ENCODE results near the gene CDH13.

Gene CDH13

DNA sequence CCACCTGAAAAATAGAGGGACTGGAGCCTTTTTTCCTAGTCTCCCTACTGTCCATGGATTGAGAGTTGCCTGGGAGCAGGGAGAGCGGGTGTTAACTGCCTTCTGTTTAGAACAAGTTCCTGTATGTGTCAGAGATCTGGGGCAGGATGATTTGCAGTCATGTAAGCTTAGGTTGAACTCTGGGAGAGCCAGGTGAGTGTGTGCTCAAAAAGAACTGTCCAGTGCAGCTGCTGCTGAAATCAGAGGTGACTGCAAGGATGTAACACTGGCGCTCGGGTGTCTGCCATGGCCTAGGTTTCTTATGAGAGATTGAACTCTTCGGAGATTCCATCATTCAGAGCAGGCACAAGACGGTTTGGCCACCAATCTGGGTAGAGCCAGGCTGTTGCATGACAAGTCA, 432.5 kb downstream of the CDH13 start:
- TF ChIP-seq RARB (CRISPR knock-in tag; IDR thresholded peaks at IDR 0.05) (no peak), ZFP30 (CRISPR knock-in tag; IDR thresholded peaks at IDR 0.05) (no peak)
- no peak for ATAC-seq

DNA sequence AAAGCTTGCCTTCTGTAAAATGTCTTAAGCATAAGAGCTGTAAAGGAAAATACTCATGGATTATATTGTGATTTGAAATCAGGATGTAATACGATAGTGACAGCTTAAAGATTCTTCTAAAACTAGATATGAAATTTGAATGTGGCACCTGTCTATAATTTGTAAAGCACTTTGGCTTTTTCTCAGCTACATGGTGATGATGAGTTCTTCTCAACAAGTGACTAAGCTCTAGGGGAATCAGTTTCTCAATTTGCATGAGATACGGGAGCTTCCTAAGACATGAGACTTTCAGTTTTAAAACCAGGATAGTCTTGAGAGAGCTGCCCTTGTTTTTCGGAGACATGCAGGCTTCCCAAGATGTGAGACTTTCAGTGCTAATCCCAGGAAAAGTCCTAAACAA, 439.2 kb downstream of the CDH13 start:
- TF ChIP-seq, protein P1, sequence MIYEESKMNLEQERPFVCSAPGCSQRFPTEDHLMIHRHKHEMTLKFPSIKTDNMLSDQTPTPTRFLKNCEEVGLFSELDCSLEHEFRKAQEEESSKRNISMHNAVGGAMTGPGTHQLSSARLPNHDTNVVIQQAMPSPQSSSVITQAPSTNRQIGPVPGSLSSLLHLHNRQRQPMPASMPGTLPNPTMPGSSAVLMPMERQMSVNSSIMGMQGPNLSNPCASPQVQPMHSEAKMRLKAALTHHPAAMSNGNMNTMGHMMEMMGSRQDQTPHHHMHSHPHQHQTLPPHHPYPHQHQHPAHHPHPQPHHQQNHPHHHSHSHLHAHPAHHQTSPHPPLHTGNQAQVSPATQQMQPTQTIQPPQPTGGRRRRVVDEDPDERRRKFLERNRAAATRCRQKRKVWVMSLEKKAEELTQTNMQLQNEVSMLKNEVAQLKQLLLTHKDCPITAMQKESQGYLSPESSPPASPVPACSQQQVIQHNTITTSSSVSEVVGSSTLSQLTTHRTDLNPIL (CRISPR knock-in tag; IDR thresholded peaks at IDR 0.05; ENCODE audit: low read depth), result no peak
- TF ChIP-seq GLIS3 (CRISPR knock-in tag; IDR thresholded peaks at IDR 0.05), result no peak
- no peak for TF ChIP-seq ZNF8 (CRISPR knock-in tag; IDR thresholded peaks at IDR 0.05)
- TF ChIP-seq ARNTL (CRISPR knock-in tag; IDR thresholded peaks at IDR 0.05; ENCODE audit: borderline replicate concordance, low read depth), result no peak
- TF ChIP-seq ESRRG (CRISPR knock-in tag; IDR thresholded peaks at IDR 0.05), result no peak
- TF ChIP-seq ZFP3 (CRISPR knock-in tag; IDR thresholded peaks at IDR 0.05), result no peak
- ATAC-seq, result no peak

DNA sequence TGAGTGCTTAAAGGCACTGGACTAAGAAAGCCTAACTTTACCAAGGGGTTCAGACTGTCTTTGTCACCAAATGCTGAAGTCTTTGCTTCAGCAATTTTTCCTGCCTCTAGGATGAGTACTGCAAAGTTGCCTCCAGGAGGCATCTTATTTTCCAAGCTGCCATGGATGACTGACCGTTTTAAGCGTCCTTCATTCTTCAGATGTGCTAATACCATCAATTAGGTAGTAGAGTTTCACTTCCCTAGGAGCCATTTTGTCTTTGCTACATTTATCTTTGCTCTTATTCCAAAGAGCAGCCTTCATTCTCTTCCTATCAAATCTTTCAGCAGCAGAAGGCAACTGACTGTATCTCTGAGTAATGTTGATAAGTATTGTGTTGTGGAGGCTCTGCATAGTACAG, 440.1 kb downstream of the CDH13 start:
- TF ChIP-seq ZFP30 (CRISPR knock-in tag; IDR thresholded peaks at IDR 0.05), result no peak
- TF ChIP-seq, protein P1 (CRISPR knock-in tag; IDR thresholded peaks at IDR 0.05; ENCODE audit: low read depth), result no peak
- TF ChIP-seq ZNF70 (CRISPR knock-in tag; IDR thresholded peaks at IDR 0.05), result no peak
- TF ChIP-seq, protein P2, sequence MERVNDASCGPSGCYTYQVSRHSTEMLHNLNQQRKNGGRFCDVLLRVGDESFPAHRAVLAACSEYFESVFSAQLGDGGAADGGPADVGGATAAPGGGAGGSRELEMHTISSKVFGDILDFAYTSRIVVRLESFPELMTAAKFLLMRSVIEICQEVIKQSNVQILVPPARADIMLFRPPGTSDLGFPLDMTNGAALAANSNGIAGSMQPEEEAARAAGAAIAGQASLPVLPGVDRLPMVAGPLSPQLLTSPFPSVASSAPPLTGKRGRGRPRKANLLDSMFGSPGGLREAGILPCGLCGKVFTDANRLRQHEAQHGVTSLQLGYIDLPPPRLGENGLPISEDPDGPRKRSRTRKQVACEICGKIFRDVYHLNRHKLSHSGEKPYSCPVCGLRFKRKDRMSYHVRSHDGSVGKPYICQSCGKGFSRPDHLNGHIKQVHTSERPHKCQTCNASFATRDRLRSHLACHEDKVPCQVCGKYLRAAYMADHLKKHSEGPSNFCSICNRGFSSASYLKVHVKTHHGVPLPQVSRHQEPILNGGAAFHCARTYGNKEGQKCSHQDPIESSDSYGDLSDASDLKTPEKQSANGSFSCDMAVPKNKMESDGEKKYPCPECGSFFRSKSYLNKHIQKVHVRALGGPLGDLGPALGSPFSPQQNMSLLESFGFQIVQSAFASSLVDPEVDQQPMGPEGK (CRISPR knock-in tag; IDR thresholded peaks at IDR 0.05; ENCODE audit: borderline replicate concordance), result no peak
- no peak for TF ChIP-seq ARNTL (CRISPR knock-in tag; IDR thresholded peaks at IDR 0.05; ENCODE audit: borderline replicate concordance, low read depth)
- no peak for TF ChIP-seq ESRRG (CRISPR knock-in tag; IDR thresholded peaks at IDR 0.05)
- no peak for TF ChIP-seq OSR1 (CRISPR knock-in tag; IDR thresholded peaks at IDR 0.05)
- no peak for TF ChIP-seq GLIS3 (CRISPR knock-in tag; IDR thresholded peaks at IDR 0.05)
- TF ChIP-seq PPARA (CRISPR knock-in tag; IDR thresholded peaks at IDR 0.05; ENCODE audit: borderline replicate concordance), result no peak
- TF ChIP-seq, protein P3, sequence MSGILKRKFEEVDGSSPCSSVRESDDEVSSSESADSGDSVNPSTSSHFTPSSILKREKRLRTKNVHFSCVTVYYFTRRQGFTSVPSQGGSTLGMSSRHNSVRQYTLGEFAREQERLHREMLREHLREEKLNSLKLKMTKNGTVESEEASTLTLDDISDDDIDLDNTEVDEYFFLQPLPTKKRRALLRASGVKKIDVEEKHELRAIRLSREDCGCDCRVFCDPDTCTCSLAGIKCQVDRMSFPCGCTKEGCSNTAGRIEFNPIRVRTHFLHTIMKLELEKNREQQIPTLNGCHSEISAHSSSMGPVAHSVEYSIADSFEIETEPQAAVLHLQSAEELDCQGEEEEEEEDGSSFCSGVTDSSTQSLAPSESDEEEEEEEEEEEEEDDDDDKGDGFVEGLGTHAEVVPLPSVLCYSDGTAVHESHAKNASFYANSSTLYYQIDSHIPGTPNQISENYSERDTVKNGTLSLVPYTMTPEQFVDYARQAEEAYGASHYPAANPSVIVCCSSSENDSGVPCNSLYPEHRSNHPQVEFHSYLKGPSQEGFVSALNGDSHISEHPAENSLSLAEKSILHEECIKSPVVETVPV (CRISPR knock-in tag; IDR thresholded peaks at IDR 0.05), result no peak
- TF ChIP-seq ZFP3 (CRISPR knock-in tag; IDR thresholded peaks at IDR 0.05), result no peak
- no peak for ATAC-seq

DNA sequence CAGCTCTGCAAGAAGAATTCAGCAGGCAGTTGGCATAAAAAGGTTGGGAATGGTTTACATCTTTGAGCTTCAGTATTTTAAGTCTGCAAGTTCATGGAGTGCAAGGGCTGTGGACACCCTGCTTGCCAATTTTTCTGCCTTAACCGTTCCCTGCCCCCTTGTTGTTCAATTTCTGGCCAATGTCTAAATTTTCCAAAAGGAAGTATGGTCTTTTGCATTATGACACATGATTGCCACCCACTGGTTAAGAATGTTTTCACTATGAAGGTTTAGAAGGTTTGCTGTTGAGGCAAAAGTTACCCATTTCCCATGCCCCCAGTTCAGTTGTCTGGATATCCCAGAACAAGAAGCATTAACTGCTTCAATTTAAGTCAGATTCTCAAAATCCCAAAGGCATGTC, 441.9 kb downstream of the CDH13 start:
- TF ChIP-seq ZC3H10 (CRISPR knock-in tag; IDR thresholded peaks at IDR 0.05), result no peak
- TF ChIP-seq ISL1 (CRISPR knock-in tag; IDR thresholded peaks at IDR 0.05), result no peak
- TF ChIP-seq, protein P1 (CRISPR knock-in tag; IDR thresholded peaks at IDR 0.05; ENCODE audit: low read depth), result no peak
- TF ChIP-seq PPARA (CRISPR knock-in tag; IDR thresholded peaks at IDR 0.05; ENCODE audit: borderline replicate concordance), result no peak
- ATAC-seq, result 0 out of 3 replicates have a peak, but pooled peaks have one; percentile 31

DNA sequence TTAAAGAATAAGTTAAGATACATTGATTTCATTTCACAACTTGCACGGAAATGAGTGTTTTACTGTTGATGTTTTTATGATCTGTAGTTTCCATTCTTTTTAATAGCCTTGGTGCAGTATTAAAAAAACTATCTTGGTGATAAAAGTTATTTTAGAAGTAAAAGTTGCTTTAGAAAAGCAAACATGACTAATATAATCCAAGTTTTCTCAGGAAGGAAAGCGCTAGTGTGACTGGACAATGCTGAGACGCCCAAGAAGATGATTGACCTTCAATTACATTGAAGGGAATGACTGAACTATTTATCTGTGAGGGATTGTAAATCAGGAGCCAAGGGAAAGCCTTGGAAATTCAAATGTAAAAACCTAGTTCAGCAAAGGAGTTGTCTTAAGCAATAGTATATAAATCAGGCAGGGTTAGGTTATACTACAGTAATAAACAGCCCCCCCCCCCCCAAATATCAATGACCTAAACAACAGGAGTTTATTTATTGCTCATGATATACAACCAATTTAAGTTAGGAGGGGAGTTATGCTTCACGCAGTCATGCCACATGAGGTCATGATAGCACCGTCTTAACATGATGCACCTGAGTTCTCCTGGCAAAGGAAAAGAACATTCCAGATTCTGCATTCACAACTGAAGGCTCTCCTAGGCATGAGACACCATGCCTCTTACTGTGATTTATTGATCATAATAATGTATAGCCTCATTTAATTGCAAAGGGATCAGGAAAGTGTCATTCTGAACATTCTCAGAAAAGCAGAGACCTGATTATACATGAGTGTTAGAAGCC, 443.8 kb downstream of the CDH13 start:
- no peak for ATAC-seq
- TF ChIP-seq OSR1 (CRISPR knock-in tag; IDR thresholded peaks at IDR 0.05), result no peak
- TF ChIP-seq, protein P1 (CRISPR knock-in tag; IDR thresholded peaks at IDR 0.05; ENCODE audit: low read depth), result no peak
- no peak for TF ChIP-seq ZFP30 (CRISPR knock-in tag; IDR thresholded peaks at IDR 0.05)
- TF ChIP-seq TCF4 (CRISPR knock-in tag; IDR thresholded peaks at IDR 0.05; ENCODE audit: borderline replicate concordance), result no peak

Measured in SK-N-SH treated with all-trans-retinoic acid at 6 μM for 48 hours (cell line).